PC-9 (cell line): ENCODE results near the gene RNF40. TPM values are rescaled to one million over a fixed set of nuclear protein-coding genes. Genes with fewer than 3 reads are reported as not detected.

Experiments used
- BruUV-seq: library from RNA; stranded (reverse); fragments of 400-500 nt; replicated peaks from 2 replicates; lab custom pipeline; 2021; lab: Mats Ljungman, UMichigan
- CTCF ChIA-PET: fragments of 300-600 bp; sonication (Branson Sonifier 250); formaldehyde crosslinking; loops from one replicate; lab custom pipeline; 2022; ENCODE audit warnings: antibody characterized with exemption; lab: Charles Lee
- POLR2A ChIA-PET: fragments of 300-600 bp; sonication (Branson Sonifier 250); formaldehyde crosslinking; loops from one replicate; lab custom pipeline; 2022; ENCODE audit warnings: antibody characterized with exemption; ENCODE audit not compliant: unreplicated experiment; lab: Charles Lee
- DNase-seq, 2 experiments: peaks; one replicate each; pipeline versions ENCODE4 v3.0.0 to v3.0.0-alpha.2; 2015 to 2022; ENCODE audit warnings: mixed read lengths in 1 of 2
- H2AFZ ChIP-seq: fragments of 200-600 bp; sonication (generic); 2 replicates; pipeline ENCODE4 v1.8.1; 2017; ENCODE audit warnings: antibody characterized with exemption
- H3F3A ChIP-seq: fragments of 200-600 bp; sonication (generic); 2 replicates; pipeline ENCODE4 v1.8.1; 2017; ENCODE audit warnings: antibody characterized with exemption, mild to moderate bottlenecking, low read depth; ENCODE audit not compliant: insufficient read depth
- H3K27ac ChIP-seq: fragments of 200-600 bp; sonication (generic); 2 replicates; pipeline ENCODE4 v1.6.1; 2016; ENCODE audit warnings: mixed run types
- H3K27me3 ChIP-seq: fragments of 200-600 bp; sonication (generic); 2 replicates; pipeline ENCODE4 v1.6.1; 2016; ENCODE audit warnings: low read depth, mixed run types; ENCODE audit not compliant: insufficient read depth
- H3K36me3 ChIP-seq: fragments of 200-600 bp; sonication (generic); 2 replicates; pipeline ENCODE4 v1.6.1; 2016; ENCODE audit warnings: low read depth, mixed run types
- H3K4me1 ChIP-seq: fragments of 200-600 bp; sonication (generic); replicated peaks from 2 replicates; pipeline ENCODE4 v1.6.1; 2016; ENCODE audit warnings: mixed run types; ENCODE audit not compliant: insufficient read depth
- H3K4me2 ChIP-seq: fragments of 200-600 bp; sonication (generic); 2 replicates; pipeline ENCODE4 v1.6.1; 2017; ENCODE audit warnings: mixed run types
- H3K4me3 ChIP-seq: fragments of 200-600 bp; sonication (generic); 2 replicates; pipeline ENCODE4 v1.6.1; 2016; ENCODE audit warnings: mixed run types
- H3K79me2 ChIP-seq: fragments of 200-600 bp; sonication (generic); 2 replicates; pipeline ENCODE4 v1.6.1; 2017; ENCODE audit warnings: low read depth, mixed run types
- H3K9me2 ChIP-seq: fragments of 200-600 bp; sonication (generic); 2 replicates; pipeline ENCODE4 v1.8.1; 2017; ENCODE audit warnings: mild to moderate bottlenecking; ENCODE audit not compliant: insufficient read depth
- H3K9me3 ChIP-seq: fragments of 200-600 bp; sonication (generic); 2 replicates; pipeline ENCODE4 v1.8.1; 2016; ENCODE audit warnings: low read depth; ENCODE audit not compliant: insufficient read depth
- H4K20me1 ChIP-seq: fragments of 200-600 bp; sonication (generic); 2 replicates; pipeline ENCODE4 v1.8.1; 2017; ENCODE audit not compliant: insufficient read depth
- CTCF ChIP-seq: fragments of 200-600 bp; sonication (generic); conservative IDR thresholded peaks from 2 replicates; pipeline ENCODE4 v1.6.1; 2017; ENCODE audit warnings: mixed run types, antibody characterized with exemption, mild to moderate bottlenecking, moderate library complexity
- EZH2 ChIP-seq: fragments of 200-600 bp; sonication (generic); IDR thresholded peaks from 2 replicates; pipeline ENCODE4 v1.8.0; 2017; ENCODE audit warnings: antibody characterized with exemption, low read depth
- intact Hi-C: fragments of 100-400 bp; cut with micrococcal nuclease; formaldehyde crosslinking; loops from one replicate; pipeline ENCODE4 v1.10.0; 2022; ENCODE audit not compliant: unreplicated experiment
- total RNA-seq: library from RNA; stranded (reverse); gene quantifications from 2 replicates; pipeline ENCODE4 v1.2.3, GENCODE V29; 2021

Gene RNF40
- total RNA-seq, 1 experiment from 2014 or later: 178 TPM

- Histone ChIP-seq H3K4me1 (peaks cover 8% of the 10 kb centered on the region; the same call in 1 of the 2 replicates), H3K9me3 (no peaks in the 10 kb centered on the region), H2AFZ (no peak overlapping the region), H3K4me2 (no peak overlapping the region), H3K79me2 (peaks cover 3% of the 10 kb centered on the region), H3K27me3 (no peaks in the 10 kb centered on the region), H3F3A (peaks cover 43% of the 10 kb centered on the region; the same call in 1 of the 2 replicates), H3K27ac (no peak overlapping the region), H4K20me1 (no peaks in the 10 kb centered on the region), H3K36me3 (no peaks in the 10 kb centered on the region), H3K4me3 (no peak overlapping the region), H3K9me2 (no peaks in the 10 kb centered on the region)
- ChIA-PET POLR2A (interaction anchor here (0.7 kb wide), 1 partner anchor 39 kb away, joined by 4 read pairs; no protein-coding TSS in a partner anchor), CTCF (interaction anchor here (0.6 to 1.3 kb wide), 3 partner anchors 10 to 35 kb away, joined by 3 read pairs; no protein-coding TSS in a partner anchor)
- no TSS peak for BruUV-seq
- TF ChIP-seq EZH2 (no peak), CTCF (no peak)
- intact Hi-C loops: loop anchor here (5.0 kb wide), 2 partner anchors 34 to 36 kb away; a partner anchor contains a TSS
- DNase-seq: no peak
These were observed 16.6 kb downstream of the RNF40 start for GRCh38 chr16:30778549-30779244.

GRCh38 chr16:30779596-30779995 is 17.5 kb downstream of the RNF40 start:
- no peak overlapping the region for H3K4me2 ChIP-seq
- H3K36me3 ChIP-seq: no peaks in the 10 kb centered on the region
- ChIA-PET POLR2A (no interaction called here), CTCF (interaction anchor here (1.3 kb wide), 1 partner anchor 27 kb away, joined by 3 read pairs; no protein-coding TSS in a partner anchor)
- H3F3A ChIP-seq: peaks cover 35% of the 10 kb centered on the region; the same call in 1 of the 2 replicates
- no peaks in the 10 kb centered on the region for H4K20me1 ChIP-seq
- H3K9me3 ChIP-seq: no peaks in the 10 kb centered on the region
- H3K27me3 ChIP-seq: no peaks in the 10 kb centered on the region
- H2AFZ ChIP-seq: no peak overlapping the region
- intact Hi-C loops: loop anchor here (5.0 kb wide), 2 partner anchors 33 to 37 kb away; a partner anchor contains a TSS
- BruUV-seq: no TSS peak
- H3K4me3 ChIP-seq: no peak overlapping the region
- H3K9me2 ChIP-seq: no peaks in the 10 kb centered on the region
- DNase-seq: no peak
- no peak for TF ChIP-seq EZH2
- no peak for TF ChIP-seq CTCF
- H3K79me2 ChIP-seq: peaks cover 3% of the 10 kb centered on the region
- H3K4me1 ChIP-seq: peaks cover 8% of the 10 kb centered on the region; the same call in 1 of the 2 replicates
- no peak overlapping the region for H3K27ac ChIP-seq

- intact Hi-C loops: no loop called here
- no TSS peak for BruUV-seq
- ChIA-PET CTCF (no interaction called here), POLR2A (interaction anchor here (0.6 kb wide), 1 partner anchor 16 kb away, joined by 5 read pairs; no protein-coding TSS in a partner anchor)
- Histone ChIP-seq H3F3A (peaks cover 31% of the 10 kb centered on the region; the same call in 1 of the 2 replicates), H2AFZ (no peak overlapping the region), H3K79me2 (peaks cover 3% of the 10 kb centered on the region), H3K27ac (no peak overlapping the region), H3K4me1 (peaks cover 8% of the 10 kb centered on the region; the same call in 1 of the 2 replicates), H4K20me1 (no peaks in the 10 kb centered on the region), H3K9me2 (no peaks in the 10 kb centered on the region), H3K4me3 (no peak overlapping the region), H3K27me3 (no peaks in the 10 kb centered on the region), H3K4me2 (no peak overlapping the region), H3K36me3 (no peaks in the 10 kb centered on the region), H3K9me3 (no peaks in the 10 kb centered on the region)
- TF ChIP-seq CTCF (no peak), EZH2 (no peak)
- DNase-seq: no peak
These were observed 17.9 kb downstream of the RNF40 start for GRCh38 chr16:30780021-30780420.
